GM18505 (cell line): ENCODE measurements around the gene NRXN3.

Source experiments
- ATAC-seq: cut with Tn5 transposase; IDR thresholded peaks from one replicate; pipeline ENCODE4 v1.9.1; 2021; ENCODE audit not compliant: unreplicated experiment
- POLR2A ChIP-seq: IDR thresholded peaks from 4 replicates; pipeline ENCODE4 v1.6.1; 2011; ENCODE audit warnings: borderline replicate concordance; ENCODE audit not compliant: insufficient read depth, insufficient read length; ENCODE audit errors: extremely low read depth

Gene NRXN3

DNA sequence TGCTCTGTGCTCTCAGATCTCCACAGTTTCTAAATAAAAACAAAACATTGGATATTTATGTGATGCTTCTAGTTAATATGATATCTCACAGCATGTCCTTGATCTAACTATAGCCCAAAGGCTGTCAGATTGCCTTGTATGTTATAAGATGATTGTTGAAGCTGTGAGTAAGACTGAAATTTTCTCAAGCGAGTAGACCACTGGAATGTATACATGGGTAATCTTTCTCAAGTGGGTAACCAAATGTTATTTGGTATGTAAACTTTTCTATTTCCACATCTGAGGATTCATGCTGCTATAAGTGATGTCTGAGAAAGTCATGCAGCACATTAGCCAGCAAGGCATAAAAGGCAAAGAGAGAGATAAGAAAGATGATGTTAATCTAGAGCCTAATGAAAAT lies 886.7 kb downstream of the NRXN3 start:
- TF ChIP-seq POLR2A: no peak
- ATAC-seq: no peak

DNA sequence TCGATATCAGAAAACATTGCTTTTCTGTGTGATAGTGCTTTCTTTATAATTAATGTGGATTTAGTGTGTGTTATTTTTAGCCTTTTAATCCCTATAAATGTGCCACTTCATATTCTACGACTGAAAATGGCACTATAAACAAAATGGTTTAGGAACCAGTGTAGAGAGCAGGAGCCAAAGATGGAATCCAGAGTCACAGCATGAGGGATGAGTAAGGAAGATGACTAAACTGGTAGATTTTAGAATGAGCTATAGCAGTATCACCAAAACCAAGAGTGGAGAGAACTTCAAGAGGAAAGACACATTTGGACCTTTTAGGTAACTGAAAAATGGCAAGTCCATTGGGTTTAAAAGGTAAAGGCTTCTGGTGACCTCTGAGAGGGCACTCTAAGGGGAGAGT lies 887.2 kb downstream of the NRXN3 start:
- TF ChIP-seq POLR2A: no peak
- no peak for ATAC-seq

DNA sequence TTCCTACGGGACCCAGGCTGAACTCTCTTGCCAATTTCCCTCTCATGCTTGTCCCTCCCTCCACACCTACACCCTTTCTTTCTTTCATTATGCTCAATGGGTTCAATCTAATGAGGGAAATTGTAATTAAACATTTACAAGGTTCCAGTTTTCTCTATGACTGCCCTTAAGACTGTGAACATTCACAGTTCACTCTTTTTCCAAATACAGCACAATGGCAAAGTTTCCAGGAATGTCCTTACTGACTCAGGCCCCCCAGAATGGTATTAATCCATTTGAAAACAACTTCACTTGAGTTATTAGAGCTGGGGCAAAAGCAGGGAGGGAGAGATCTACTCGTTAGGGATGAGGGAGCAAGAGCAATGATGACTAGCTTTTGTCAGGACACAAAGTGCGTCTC lies 892.1 kb downstream of the NRXN3 start:
- no peak for TF ChIP-seq POLR2A
- ATAC-seq: no peak

DNA sequence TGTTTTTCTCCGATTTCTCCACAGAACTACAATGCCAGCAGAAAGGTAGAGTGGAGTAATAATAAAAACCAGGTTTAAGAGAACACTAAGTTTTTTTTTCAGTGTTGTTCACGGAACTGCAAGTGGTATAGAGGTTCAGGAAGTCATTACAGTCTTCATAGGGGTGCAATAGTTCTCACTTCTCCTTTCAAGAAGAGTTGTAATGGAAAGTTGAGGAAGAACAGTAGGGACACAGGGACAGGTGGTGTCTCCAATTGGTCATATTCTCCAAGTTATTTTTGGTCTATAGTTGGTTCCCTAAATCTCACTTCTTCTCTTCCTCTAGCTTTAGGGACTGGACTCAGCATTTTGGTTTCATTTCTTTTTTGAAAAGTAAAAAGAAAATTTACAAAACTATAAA lies 894.0 kb downstream of the NRXN3 start:
- no peak for TF ChIP-seq POLR2A
- peak; percentile 61 for ATAC-seq

DNA sequence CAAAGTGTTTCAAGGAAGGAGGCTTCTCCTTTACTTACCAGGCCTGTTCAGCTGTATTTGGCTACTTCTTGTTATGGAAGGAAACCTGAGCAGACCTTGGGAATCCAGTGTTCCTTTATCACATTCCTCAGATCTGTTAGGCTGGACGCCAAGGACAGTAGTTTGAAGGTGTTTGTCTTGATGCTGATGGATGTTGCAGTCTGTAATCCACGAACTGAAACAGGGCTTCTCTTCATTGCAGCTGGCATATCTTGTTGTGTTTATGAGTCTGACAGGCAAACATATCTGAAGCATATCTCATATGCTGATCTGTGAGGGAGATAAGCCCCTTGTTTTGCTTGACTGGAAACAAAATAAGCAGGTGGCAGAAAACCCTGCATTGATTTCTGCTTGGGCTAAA lies 904.3 kb downstream of the NRXN3 start:
- no peak for TF ChIP-seq POLR2A
- no peak for ATAC-seq

DNA sequence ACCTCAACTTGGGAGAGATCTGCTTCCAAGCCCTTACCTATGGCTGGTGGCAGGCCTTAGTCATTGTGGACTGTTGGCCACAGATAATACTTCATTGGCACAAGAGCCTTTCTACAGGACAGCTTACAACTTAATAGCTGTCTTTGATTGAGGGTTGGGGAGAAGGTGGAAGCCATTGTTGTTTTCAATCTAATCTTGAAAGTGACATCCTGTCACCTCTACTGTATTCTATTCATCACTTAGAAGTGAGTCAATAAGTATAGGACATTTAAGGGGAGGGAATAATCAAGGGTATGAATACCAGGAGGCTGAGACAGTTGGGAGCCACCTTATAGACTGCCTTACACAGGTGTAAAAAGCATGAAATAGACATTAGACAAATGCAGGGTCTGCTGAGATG lies 906.3 kb downstream of the NRXN3 start:
- no peak for ATAC-seq
- TF ChIP-seq POLR2A: no peak

DNA sequence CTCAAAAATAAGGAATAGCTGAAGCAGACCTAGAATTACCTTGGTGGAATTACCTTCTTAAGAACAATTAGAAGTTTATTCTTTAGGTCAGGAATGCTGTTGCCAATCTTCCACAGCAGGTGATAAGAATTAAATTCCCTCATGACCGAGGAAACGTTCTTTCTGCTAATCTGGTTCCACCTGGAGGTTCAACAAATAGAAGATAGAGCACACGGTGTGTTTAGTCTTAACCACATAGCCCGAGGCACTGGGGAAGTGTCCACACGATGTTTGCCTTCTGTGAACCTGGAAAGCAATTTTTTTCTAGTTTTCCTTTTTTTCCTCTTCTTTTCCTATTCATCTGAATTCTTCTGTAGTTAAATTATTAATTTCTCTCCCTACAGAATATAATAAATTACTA lies 906.9 kb downstream of the NRXN3 start:
- no peak for ATAC-seq
- no peak for TF ChIP-seq POLR2A

DNA sequence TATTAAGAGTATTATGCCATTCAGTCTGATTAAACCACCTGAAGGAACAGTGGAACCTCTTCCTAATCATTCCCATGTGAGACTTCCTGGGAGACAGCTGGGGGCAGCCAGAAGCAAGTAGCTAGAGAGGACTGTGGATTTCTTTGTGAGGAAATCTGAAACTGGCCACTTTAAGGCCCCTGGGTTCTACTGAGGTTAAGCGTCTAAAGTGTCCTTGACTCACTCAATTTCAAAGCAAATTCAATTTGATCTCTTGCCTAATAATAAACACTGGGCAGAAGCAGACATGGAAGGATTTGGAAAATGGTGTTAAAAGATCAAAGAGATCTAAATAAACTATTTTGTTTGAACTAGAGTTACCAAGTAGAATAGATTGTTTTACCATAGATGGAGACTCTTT lies 909.9 kb downstream of the NRXN3 start:
- no peak for ATAC-seq
- TF ChIP-seq POLR2A: no peak

DNA sequence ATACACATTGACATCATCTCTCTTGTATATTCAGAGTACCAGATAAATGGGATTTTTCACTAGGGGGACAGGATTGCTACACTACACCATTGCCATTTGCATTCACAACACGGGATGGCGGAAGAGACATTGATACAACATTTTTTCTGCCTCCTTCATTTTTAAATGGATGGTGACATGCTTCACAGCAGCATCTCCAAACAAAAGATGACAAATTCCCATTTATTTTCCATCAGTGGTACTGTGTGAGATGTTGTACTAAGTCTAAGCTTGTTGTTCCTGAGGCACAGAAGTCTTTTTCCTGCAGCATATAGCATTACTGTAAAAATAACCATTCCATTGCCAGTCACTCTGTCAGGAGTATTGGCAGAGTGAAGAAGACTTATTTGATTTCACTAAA lies 912.7 kb downstream of the NRXN3 start:
- no peak for TF ChIP-seq POLR2A
- ATAC-seq: no peak

DNA sequence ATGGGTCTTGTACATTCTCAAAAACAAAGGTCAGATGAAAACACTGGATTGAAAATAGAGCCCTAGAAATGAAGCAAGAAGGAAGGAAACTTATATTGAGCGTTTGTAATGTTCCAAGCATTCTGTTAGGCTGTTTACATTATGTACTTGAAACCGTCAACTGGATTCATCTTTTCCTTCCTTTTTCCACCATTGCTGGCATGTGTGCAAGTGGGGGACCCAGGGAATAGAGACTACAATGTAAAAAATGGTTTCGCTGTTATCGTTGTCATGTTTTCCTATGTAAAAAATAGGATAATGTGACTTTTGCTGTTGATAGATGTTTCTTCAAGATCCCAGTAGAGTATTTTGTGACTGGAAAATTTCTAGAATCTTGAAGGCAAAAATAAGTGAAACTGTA lies 913.2 kb downstream of the NRXN3 start:
- no peak for TF ChIP-seq POLR2A
- ATAC-seq: no peak

DNA sequence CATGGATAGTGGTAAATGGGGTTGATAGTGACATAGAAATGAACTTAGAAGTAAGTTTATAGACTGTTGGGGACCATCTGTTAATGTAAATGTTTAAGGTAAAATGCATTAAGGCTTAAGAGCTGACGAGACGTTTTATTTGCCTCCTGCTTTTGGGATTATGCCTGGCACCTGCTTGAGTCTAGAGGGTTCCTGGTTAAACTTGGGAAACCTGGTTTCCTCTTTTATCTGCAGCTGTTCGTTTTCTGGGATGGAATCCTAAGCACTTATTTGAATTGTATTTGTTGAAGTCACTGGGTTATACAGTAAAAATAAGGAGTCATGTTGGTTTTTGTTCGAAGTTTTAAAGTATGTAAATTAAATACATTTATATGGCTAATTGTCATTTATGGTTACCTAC lies 914.7 kb downstream of the NRXN3 start:
- ATAC-seq: no peak
- TF ChIP-seq POLR2A: no peak

DNA sequence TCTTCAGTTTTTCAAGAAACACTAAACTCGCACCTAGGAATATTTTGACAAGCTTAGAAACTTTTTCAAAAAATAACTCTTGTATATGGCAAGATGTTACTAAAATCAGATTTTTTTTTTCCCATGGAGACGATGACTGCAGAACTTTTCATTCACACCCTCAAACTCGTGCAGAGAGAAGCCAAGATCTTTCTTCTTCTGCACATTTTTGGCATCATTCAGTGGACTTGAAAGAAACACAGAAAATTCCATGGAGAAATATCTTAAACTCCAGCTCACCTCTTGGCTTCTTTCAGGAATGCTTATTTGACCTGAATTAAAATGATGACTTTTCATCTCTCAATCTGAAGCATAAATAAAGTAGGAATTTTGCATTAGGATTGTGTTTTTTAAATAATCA lies 919.4 kb downstream of the NRXN3 start:
- no peak for ATAC-seq

DNA sequence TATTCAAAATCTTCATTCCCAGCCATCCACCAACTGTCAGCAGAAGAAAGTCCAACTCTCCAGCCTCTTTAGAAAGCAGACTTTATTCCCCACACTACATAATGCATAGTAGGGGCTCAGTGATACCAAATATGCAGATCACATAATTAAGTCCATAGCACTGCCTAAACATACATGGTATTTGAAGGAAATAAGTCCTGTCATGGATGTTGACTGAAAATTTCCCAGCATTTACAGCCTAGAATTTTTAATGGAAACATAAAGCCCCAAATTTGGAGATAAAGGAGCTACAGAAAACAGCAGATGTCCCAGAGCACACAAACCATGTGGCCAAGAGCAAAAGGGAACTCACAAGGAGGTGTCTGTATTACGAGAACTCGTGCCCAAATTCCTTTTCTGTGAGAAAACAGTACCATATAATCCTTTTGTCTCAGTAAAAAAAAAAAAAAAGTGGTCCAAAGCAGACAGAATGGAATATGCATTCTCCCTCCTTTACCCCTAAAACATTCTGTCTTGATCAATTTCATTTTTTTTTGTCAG lies 920.5 kb downstream of the NRXN3 start:
- ATAC-seq: no peak
- TF ChIP-seq POLR2A: no peak

More for the DNA sequence above, 919.4 kb downstream of the NRXN3 start:
- TF ChIP-seq POLR2A: no peak

DNA sequence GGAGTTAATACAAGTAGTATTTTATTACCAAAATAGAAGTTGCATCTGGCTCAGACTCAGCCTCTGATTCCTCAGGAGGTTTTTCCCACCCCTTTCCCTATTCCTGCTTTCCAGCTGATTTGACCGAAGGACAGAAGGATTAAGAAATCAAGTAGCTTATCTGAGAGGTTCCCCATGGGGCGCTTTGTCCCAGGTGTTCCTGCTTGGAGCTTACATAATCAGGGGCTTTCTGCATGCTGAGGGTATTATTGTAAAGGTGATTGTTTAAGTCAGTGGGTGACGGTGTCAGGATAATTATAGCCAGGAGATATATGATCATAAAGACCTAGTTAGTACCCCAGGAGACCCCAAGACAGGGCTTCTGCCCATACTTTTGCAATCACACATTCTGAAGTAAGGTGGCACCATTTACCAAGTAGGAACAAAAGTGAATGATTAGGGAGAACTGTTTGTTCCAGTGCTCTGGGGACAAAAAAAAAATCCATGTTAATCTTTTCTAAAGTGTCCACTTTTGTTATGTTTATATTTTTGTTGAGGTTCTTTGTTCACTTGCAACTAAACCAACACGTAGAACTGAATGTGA lies 921.3 kb downstream of the NRXN3 start:
- no peak for ATAC-seq
- no peak for TF ChIP-seq POLR2A

DNA sequence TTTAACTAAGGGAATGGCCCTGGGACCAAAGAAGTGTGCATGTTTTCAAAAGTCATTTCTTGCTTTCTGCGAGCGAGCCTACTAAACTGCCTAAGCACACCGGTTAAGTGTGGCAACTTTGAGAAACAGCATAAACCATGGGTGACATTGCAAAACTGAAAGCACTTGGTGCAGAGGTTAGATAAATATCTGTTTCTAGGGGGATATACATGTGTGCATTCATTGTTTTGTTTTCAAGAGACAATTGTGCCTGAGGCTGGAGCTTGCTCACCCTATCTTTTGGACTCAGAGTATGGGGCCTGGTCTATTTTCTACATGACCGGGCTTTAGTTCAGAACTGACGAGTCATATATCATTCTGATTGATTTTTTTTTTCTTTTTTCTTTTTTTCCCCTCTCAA lies 923.4 kb downstream of the NRXN3 start:
- no peak for ATAC-seq
- no peak for TF ChIP-seq POLR2A
